ENCODE measurements around the gene GJE1.

- TF ChIP-seq CTCF (IDR thresholded peaks at IDR 0.05): no peak
- TF ChIP-seq POLR2A (IDR thresholded peaks at IDR 0.05): no peak
- no peak for TF ChIP-seq POLR2AphosphoS5 (IDR thresholded peaks at IDR 0.05)
Observed at GRCh38 chr6:142088858-142089216, 43.9 kb upstream of the GJE1 start.

All from prostate gland (tissue), 2 donors.